ENCODE measurements around the gene C1QTNF1. TPM values are rescaled to one million over a fixed set of nuclear protein-coding genes. Genes with fewer than 3 reads are reported as not detected.
A peak's percentile ranks its signal among the peaks of the same experiment; 100 is the strongest.
"Not testable (repeated sequence)": the region's sequence is repeated elsewhere in the genome, so short reads cannot be mapped to it uniquely, and the experiment has no call there.

C1QTNF1 gene
- total RNA-seq, 1 experiment from 2014 or later: 42.5 TPM

GRCh38 chr17:79052131-79052530 is 28.2 kb downstream of the C1QTNF1 start:
- no peak for DNase-seq (ENCODE audit: low read depth)

- peak; percentile 66 for DNase-seq (ENCODE audit: low read depth)
Observed at GRCh38 chr17:79053251-79053925, 29.4 kb downstream of the C1QTNF1 start.

- no peak for DNase-seq (ENCODE audit: low read depth)
Observed at GRCh38 chr17:79054200-79054960, 30.4 kb downstream of the C1QTNF1 start.

GRCh38 chr17:79055197-79055596 is 31.2 kb downstream of the C1QTNF1 start:
- DNase-seq (ENCODE audit: low read depth): no peak

- DNase-seq (ENCODE audit: low read depth): no peak
Observed at GRCh38 chr17:79057737-79058385, 33.9 kb downstream of the C1QTNF1 start.

- DNase-seq (ENCODE audit: low read depth): no peak
Observed at GRCh38 chr17:79062691-79063090, 38.7 kb downstream of the C1QTNF1 start.

GRCh38 chr17:79064026-79064425 is 40.1 kb downstream of the C1QTNF1 start:
- DNase-seq (ENCODE audit: low read depth): no peak

GRCh38 chr17:79065105-79065670 is 41.2 kb downstream of the C1QTNF1 start:
- peak; percentile 54 for DNase-seq (ENCODE audit: low read depth)

GRCh38 chr17:79066963-79067362 is 43.0 kb downstream of the C1QTNF1 start:
- DNase-seq (ENCODE audit: low read depth): no peak

- no peak for DNase-seq (ENCODE audit: low read depth)
Observed at GRCh38 chr17:79070266-79070880, 46.4 kb downstream of the C1QTNF1 start.

GRCh38 chr17:79071161-79071740 is 47.3 kb downstream of the C1QTNF1 start:
- no peak for DNase-seq (ENCODE audit: low read depth)

- DNase-seq (ENCODE audit: low read depth): no peak
Observed at GRCh38 chr17:79072544-79072943, 48.6 kb downstream of the C1QTNF1 start.

- no peak for DNase-seq (ENCODE audit: low read depth)
Observed at GRCh38 chr17:79073016-79073705, 49.2 kb downstream of the C1QTNF1 start.

- DNase-seq (ENCODE audit: low read depth): no peak
Observed at GRCh38 chr17:79073706-79074088, 49.7 kb downstream of the C1QTNF1 start.

- DNase-seq (ENCODE audit: low read depth): not testable (repeated sequence)
Observed at GRCh38 chr17:79074121-79074648, 50.2 kb downstream of the C1QTNF1 start.

GRCh38 chr17:79074649-79075445 is 50.9 kb downstream of the C1QTNF1 start, which contains the start of gene ENGASE:
TSS of gene ENGASE (plus strand) at chr17:79074824. CDS start at chr17:79074945, 121 bp downstream.
- DNase-seq (ENCODE audit: low read depth): peak; percentile 98

GRCh38 chr17:79075446-79075750 is 51.4 kb downstream of the C1QTNF1 start:
- DNase-seq (ENCODE audit: low read depth): no peak

GRCh38 chr17:79075861-79076406 is 52.0 kb downstream of the C1QTNF1 start:
- DNase-seq (ENCODE audit: low read depth): no peak

- no peak for DNase-seq (ENCODE audit: low read depth)
Observed at GRCh38 chr17:79077587-79077986, 53.6 kb downstream of the C1QTNF1 start.

All from Daoy (cell line).